ENCODE results near the gene IL1RAPL2.

Gene IL1RAPL2

GRCh38 chrX:105752338-105752956 lies 1186.4 kb downstream of the IL1RAPL2 start:
- no peak for TF ChIP-seq CTCF (conservative IDR thresholded peaks at IDR 0.05; ENCODE audit: low read depth, low read length)
- no peak overlapping the region for H3K4me3 ChIP-seq (ENCODE audit: low read length)
- no peak for DNase-seq (ENCODE audit: low read depth)

GRCh38 chrX:105753411-105753810 lies 1187.4 kb downstream of the IL1RAPL2 start:
- no peak overlapping the region for H3K4me3 ChIP-seq (ENCODE audit: low read length)
- no peak for TF ChIP-seq CTCF (conservative IDR thresholded peaks at IDR 0.05; ENCODE audit: low read depth, low read length)
- DNase-seq (ENCODE audit: low read depth), result no peak

- H3K4me3 ChIP-seq (ENCODE audit: low read length), result no peak overlapping the region
- DNase-seq (ENCODE audit: low read depth), result no peak
- no peak for TF ChIP-seq CTCF (conservative IDR thresholded peaks at IDR 0.05; ENCODE audit: low read depth, low read length)
Observed at GRCh38 chrX:105754286-105754964, 1188.4 kb downstream of the IL1RAPL2 start.

GRCh38 chrX:105755109-105755508 lies 1189.1 kb downstream of the IL1RAPL2 start:
- no peak for DNase-seq (ENCODE audit: low read depth)
- no peak for TF ChIP-seq CTCF (conservative IDR thresholded peaks at IDR 0.05; ENCODE audit: low read depth, low read length)
- no peak overlapping the region for H3K4me3 ChIP-seq (ENCODE audit: low read length)

GRCh38 chrX:105758754-105759153 lies 1192.8 kb downstream of the IL1RAPL2 start:
- no peak for DNase-seq (ENCODE audit: low read depth)
- H3K4me3 ChIP-seq (ENCODE audit: low read length), result no peak overlapping the region
- TF ChIP-seq CTCF (conservative IDR thresholded peaks at IDR 0.05; ENCODE audit: low read depth, low read length), result no peak

- TF ChIP-seq CTCF (conservative IDR thresholded peaks at IDR 0.05; ENCODE audit: low read depth, low read length), result no peak
- H3K4me3 ChIP-seq (ENCODE audit: low read length), result no peak overlapping the region
- DNase-seq (ENCODE audit: low read depth), result no peak
Observed at GRCh38 chrX:105759598-105759997, 1193.6 kb downstream of the IL1RAPL2 start.

GRCh38 chrX:105765691-105766090 lies 1199.7 kb downstream of the IL1RAPL2 start:
- no peak overlapping the region for H3K4me3 ChIP-seq (ENCODE audit: low read length)
- no peak for TF ChIP-seq CTCF (conservative IDR thresholded peaks at IDR 0.05; ENCODE audit: low read depth, low read length)
- no peak for DNase-seq (ENCODE audit: low read depth)

Data from retinal pigment epithelial cell (primary cell).